HepG2 (cell line): ENCODE data around the gene CEP104. TPM values are rescaled to one million over a fixed set of nuclear protein-coding genes. Genes with fewer than 3 reads are reported as not detected.

Experiments used
- KLF12 ChIP-seq: sonication (generic); formaldehyde crosslinking; IDR thresholded peaks from 2 replicates; pipeline ENCODE4 v1.4.0; 2020; ENCODE audit warnings: missing genetic modification reagents, borderline replicate concordance
- NFKB2 ChIP-seq: sonication (generic); formaldehyde crosslinking; IDR thresholded peaks from 2 replicates; pipeline ENCODE4 v1.4.0; 2020; ENCODE audit warnings: missing genetic modification reagents, borderline replicate concordance
- NONO ChIP-seq, 2 experiments: fragments of 450-650 bp in 1 of 2; sonication (generic) in 1 of 2; formaldehyde crosslinking in 1 of 2; IDR thresholded peaks in 1 of 2; conservative IDR thresholded peaks in 1 of 2; 2 replicates each; pipeline versions ENCODE4 v1.6.1 to v1.8.0; 2017 to 2022; ENCODE audit warnings: mild to moderate bottlenecking in 1 of 2, missing genetic modification reagents in 1 of 2, moderate library complexity in 1 of 2
- PCBP1 ChIP-seq: fragments of 200-400 bp; formaldehyde crosslinking; IDR thresholded peaks from 2 replicates; pipeline ENCODE4 v1.6.1; 2017; ENCODE audit warnings: mild to moderate bottlenecking, low read depth, low read length, borderline replicate concordance
- TCF7L2 ChIP-seq: IDR thresholded peaks from 2 replicates; pipeline ENCODE4 v1.6.1; 2011; ENCODE audit warnings: mild to moderate bottlenecking, low read depth, low read length, moderate library complexity
- TRIM24 ChIP-seq: sonication (generic); formaldehyde crosslinking; IDR thresholded peaks from 2 replicates; pipeline ENCODE4 v1.8.0; 2022; ENCODE audit warnings: mild to moderate bottlenecking, missing genetic modification reagents
- ZNF430 ChIP-seq: sonication (generic); formaldehyde crosslinking; IDR thresholded peaks from 2 replicates; pipeline ENCODE4 v1.9.0; 2021; ENCODE audit warnings: mild to moderate bottlenecking, missing genetic modification reagents
- ZNF788 ChIP-seq: sonication (generic); formaldehyde crosslinking; IDR thresholded peaks from 2 replicates; pipeline ENCODE4 v1.5.0; 2020; ENCODE audit warnings: mild to moderate bottlenecking, missing genetic modification reagents, borderline replicate concordance
- ZSCAN21 ChIP-seq: sonication (generic); formaldehyde crosslinking; IDR thresholded peaks from 2 replicates; pipeline ENCODE4 v1.8.0; 2022; ENCODE audit warnings: mild to moderate bottlenecking, missing genetic modification reagents, moderate library complexity, borderline replicate concordance
- polyA plus RNA-seq, 8 experiments: library from polyadenylated mRNA; depleted of rRNA in 3 of 8; stranded (reverse) in 7 of 8; unstranded in 1 of 8; fragments of >200 nt; fragmentation: Illumina TruSeq in 4 of 8; extraction: Trizol in 4 of 8; gene quantifications; 2 replicates each; pipeline versions ENCODE4 v1.2.1 to v1.2.3, GENCODE V29; 2011 to 2016; ENCODE audit warnings: low read depth in 4 of 8, missing spikeins in 1 of 8, mixed read lengths in 1 of 8; ENCODE audit not compliant: insufficient read depth in 1 of 8
- total RNA-seq, 5 experiments: library from RNA; depleted of rRNA; stranded (reverse); fragments of >200 nt; fragmentation: Illumina TruSeq; extraction: Trizol; gene quantifications; 2 replicates each; pipeline ENCODE4 v1.2.3, GENCODE V29; 2016; ENCODE audit warnings: low read depth in 1 of 5
- TF ChIP-seq, protein P1 (sequence below): sonication (generic); formaldehyde crosslinking; IDR thresholded peaks from 2 replicates; pipeline ENCODE4 v1.4.0; 2020; ENCODE audit warnings: missing genetic modification reagents
- TF ChIP-seq, protein P2 (sequence below): sonication (generic); formaldehyde crosslinking; IDR thresholded peaks from 2 replicates; pipeline ENCODE4 v1.4.0; 2020; ENCODE audit warnings: missing genetic modification reagents
- TF ChIP-seq, protein P3 (sequence below): conservative IDR thresholded peaks from 2 replicates; pipeline ENCODE4 v1.6.1; 2018; ENCODE audit warnings: missing genetic modification reagents
- TF ChIP-seq, protein P4 (sequence below): sonication (generic); formaldehyde crosslinking; IDR thresholded peaks from 2 replicates; pipeline ENCODE4 v1.5.0; 2020; ENCODE audit warnings: missing genetic modification reagents, mild to moderate bottlenecking, borderline replicate concordance

Gene CEP104
- total and polyA plus RNA-seq, 2 of the 13 experiments (the other 11 are each of a cell fraction or from before 2014, with no cell fraction given): 20.4 to 30.1 TPM

DNA sequence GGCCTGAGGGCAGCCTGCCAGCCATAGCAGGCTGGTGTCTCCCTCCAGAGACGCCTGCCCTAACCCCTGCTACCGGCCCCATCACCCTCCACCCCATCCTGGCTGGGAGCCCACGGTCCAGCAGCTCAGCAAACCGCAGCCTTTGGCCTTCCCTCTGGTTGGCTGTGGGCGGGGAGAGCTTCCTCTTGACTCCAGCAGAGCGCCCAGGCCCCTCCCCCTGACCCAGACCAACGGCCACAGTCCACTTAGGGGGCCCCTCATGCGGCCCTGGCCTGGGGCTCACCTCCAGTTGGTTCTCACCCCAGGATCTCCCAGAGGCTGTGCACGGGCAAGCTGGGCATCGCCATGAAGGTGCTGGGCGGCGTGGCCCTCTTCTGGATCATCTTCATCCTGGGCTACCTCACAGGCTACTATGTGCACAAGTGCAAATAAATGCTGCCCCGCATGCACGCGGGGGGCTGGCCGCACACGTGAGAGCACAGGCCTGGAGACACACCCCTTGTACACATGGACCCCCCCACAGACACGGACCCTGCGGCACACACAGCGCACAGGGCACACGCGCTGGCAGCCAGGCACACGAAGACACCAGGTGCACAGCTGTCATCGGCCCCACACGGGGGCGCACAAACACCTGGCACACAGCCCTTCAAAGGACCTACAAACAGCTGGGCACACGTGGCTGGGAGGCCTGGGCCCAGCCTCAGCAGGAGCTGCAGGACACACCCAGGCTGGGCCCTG, 81.4 kb downstream of the CEP104 start (continued):
- TF ChIP-seq ZNF430 (CRISPR knock-in tag) (peak; percentile 92), TRIM24 (CRISPR knock-in tag) (0 out of 2 replicates have a peak, but pooled peaks have one; percentile 7), NONO (IDR thresholded peaks at IDR 0.05) (no peak), NONO (CRISPR knock-in tag; conservative IDR thresholded peaks at IDR 0.05) (peak; percentile 85; the same call in 1 of the 2 replicates), PCBP1 (peak; percentile 34; the same call in 1 of the 2 replicates), ZNF788 (peak; percentile 69), NFKB2 (CRISPR knock-in tag) (peak; percentile 73; the same call in 1 of the 2 replicates), ZSCAN21 (CRISPR knock-in tag) (peak; percentile 68; the same call in 1 of the 2 replicates), TCF7L2 (no peak), KLF12 (CRISPR knock-in tag) (peak; percentile 85)
- TF ChIP-seq, protein P1, sequence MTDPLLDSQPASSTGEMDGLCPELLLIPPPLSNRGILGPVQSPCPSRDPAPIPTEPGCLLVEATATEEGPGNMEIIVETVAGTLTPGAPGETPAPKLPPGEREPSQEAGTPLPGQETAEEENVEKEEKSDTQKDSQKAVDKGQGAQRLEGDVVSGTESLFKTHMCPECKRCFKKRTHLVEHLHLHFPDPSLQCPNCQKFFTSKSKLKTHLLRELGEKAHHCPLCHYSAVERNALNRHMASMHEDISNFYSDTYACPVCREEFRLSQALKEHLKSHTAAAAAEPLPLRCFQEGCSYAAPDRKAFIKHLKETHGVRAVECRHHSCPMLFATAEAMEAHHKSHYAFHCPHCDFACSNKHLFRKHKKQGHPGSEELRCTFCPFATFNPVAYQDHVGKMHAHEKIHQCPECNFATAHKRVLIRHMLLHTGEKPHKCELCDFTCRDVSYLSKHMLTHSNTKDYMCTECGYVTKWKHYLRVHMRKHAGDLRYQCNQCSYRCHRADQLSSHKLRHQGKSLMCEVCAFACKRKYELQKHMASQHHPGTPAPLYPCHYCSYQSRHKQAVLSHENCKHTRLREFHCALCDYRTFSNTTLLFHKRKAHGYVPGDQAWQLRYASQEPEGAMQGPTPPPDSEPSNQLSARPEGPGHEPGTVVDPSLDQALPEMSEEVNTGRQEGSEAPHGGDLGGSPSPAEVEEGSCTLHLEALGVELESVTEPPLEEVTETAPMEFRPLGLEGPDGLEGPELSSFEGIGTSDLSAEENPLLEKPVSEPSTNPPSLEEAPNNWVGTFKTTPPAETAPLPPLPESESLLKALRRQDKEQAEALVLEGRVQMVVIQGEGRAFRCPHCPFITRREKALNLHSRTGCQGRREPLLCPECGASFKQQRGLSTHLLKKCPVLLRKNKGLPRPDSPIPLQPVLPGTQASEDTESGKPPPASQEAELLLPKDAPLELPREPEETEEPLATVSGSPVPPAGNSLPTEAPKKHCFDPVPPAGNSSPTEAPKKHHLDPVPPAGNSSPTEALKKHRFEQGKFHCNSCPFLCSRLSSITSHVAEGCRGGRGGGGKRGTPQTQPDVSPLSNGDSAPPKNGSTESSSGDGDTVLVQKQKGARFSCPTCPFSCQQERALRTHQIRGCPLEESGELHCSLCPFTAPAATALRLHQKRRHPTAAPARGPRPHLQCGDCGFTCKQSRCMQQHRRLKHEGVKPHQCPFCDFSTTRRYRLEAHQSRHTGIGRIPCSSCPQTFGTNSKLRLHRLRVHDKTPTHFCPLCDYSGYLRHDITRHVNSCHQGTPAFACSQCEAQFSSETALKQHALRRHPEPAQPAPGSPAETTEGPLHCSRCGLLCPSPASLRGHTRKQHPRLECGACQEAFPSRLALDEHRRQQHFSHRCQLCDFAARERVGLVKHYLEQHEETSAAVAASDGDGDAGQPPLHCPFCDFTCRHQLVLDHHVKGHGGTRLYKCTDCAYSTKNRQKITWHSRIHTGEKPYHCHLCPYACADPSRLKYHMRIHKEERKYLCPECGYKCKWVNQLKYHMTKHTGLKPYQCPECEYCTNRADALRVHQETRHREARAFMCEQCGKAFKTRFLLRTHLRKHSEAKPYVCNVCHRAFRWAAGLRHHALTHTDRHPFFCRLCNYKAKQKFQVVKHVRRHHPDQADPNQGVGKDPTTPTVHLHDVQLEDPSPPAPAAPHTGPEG (CRISPR knock-in tag): peak; percentile 78; the same call in 1 of the 2 replicates
- TF ChIP-seq, protein P2, sequence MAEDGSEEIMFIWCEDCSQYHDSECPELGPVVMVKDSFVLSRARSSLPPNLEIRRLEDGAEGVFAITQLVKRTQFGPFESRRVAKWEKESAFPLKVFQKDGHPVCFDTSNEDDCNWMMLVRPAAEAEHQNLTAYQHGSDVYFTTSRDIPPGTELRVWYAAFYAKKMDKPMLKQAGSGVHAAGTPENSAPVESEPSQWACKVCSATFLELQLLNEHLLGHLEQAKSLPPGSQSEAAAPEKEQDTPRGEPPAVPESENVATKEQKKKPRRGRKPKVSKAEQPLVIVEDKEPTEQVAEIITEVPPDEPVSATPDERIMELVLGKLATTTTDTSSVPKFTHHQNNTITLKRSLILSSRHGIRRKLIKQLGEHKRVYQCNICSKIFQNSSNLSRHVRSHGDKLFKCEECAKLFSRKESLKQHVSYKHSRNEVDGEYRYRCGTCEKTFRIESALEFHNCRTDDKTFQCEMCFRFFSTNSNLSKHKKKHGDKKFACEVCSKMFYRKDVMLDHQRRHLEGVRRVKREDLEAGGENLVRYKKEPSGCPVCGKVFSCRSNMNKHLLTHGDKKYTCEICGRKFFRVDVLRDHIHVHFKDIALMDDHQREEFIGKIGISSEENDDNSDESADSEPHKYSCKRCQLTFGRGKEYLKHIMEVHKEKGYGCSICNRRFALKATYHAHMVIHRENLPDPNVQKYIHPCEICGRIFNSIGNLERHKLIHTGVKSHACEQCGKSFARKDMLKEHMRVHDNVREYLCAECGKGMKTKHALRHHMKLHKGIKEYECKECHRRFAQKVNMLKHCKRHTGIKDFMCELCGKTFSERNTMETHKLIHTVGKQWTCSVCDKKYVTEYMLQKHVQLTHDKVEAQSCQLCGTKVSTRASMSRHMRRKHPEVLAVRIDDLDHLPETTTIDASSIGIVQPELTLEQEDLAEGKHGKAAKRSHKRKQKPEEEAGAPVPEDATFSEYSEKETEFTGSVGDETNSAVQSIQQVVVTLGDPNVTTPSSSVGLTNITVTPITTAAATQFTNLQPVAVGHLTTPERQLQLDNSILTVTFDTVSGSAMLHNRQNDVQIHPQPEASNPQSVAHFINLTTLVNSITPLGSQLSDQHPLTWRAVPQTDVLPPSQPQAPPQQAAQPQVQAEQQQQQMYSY (CRISPR knock-in tag): 0 out of 2 replicates have a peak, but pooled peaks have one; percentile 59
- TF ChIP-seq, protein P3, sequence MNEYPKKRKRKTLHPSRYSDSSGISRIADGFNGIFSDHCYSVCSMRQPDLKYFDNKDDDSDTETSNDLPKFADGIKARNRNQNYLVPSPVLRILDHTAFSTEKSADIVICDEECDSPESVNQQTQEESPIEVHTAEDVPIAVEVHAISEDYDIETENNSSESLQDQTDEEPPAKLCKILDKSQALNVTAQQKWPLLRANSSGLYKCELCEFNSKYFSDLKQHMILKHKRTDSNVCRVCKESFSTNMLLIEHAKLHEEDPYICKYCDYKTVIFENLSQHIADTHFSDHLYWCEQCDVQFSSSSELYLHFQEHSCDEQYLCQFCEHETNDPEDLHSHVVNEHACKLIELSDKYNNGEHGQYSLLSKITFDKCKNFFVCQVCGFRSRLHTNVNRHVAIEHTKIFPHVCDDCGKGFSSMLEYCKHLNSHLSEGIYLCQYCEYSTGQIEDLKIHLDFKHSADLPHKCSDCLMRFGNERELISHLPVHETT (CRISPR knock-in tag): 0 out of 2 replicates have a peak, but pooled peaks have one; percentile 57
- TF ChIP-seq, protein P4, sequence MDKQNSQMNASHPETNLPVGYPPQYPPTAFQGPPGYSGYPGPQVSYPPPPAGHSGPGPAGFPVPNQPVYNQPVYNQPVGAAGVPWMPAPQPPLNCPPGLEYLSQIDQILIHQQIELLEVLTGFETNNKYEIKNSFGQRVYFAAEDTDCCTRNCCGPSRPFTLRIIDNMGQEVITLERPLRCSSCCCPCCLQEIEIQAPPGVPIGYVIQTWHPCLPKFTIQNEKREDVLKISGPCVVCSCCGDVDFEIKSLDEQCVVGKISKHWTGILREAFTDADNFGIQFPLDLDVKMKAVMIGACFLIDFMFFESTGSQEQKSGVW (CRISPR knock-in tag): no peak
